ENCODE results near the gene NMNAT2.

GRCh38 chr1:183239793-183240525 is 178.2 kb downstream of the NMNAT2 start:
- no peak for TF ChIP-seq CTCF (IDR thresholded peaks at IDR 0.05)
- no peak for TF ChIP-seq EP300 (IDR thresholded peaks at IDR 0.05)

Data from ovary (tissue), 3 donors.